Fibroblast of the aortic adventitia (primary cell): ENCODE measurements around the gene CCDC137. TPM values are rescaled to one million over a fixed set of nuclear protein-coding genes. Genes with fewer than 3 reads are reported as not detected.

ENCODE experiments used
- DNase-seq: peaks from one replicate; pipeline ENCODE4 v3.0.0-alpha.2; 2010; ENCODE audit warnings: low read depth
- H3K4me3 ChIP-seq: 2 replicates; pipeline ENCODE4 v1.5.1; 2011; ENCODE audit warnings: low read depth, mild to moderate bottlenecking, control low read depth, low read length, moderate library complexity
- CTCF ChIP-seq: IDR thresholded peaks from 2 replicates; pipeline ENCODE4 v1.5.1; 2011; ENCODE audit warnings: mild to moderate bottlenecking, low read length, control low read depth, inconsistent platforms; ENCODE audit not compliant: insufficient read depth
- total RNA-seq: library from RNA; depleted of rRNA; stranded (reverse); fragments of >200 nt; gene quantifications from 2 replicates; pipeline ENCODE4 v1.2.3, GENCODE V29; 2012; ENCODE audit warnings: low replicate concordance

CCDC137 gene
- total RNA-seq, 1 donor: 7.0 TPM

- no peak for DNase-seq
- no peak overlapping the region for H3K4me3 ChIP-seq
- no peak for TF ChIP-seq CTCF
These were observed 50.1 kb downstream of the CCDC137 start for GRCh38 chr17:81716674-81716996.

- H3K4me3 ChIP-seq: no peak overlapping the region
- DNase-seq: no peak
- no peak for TF ChIP-seq CTCF
These were observed 50.7 kb downstream of the CCDC137 start for GRCh38 chr17:81717049-81717765.

GRCh38 chr17:81717766-81718089 is 51.2 kb downstream of the CCDC137 start:
- no peak overlapping the region for H3K4me3 ChIP-seq
- DNase-seq: no peak
- TF ChIP-seq CTCF: no peak

- TF ChIP-seq CTCF: no peak
- no peak overlapping the region for H3K4me3 ChIP-seq
- DNase-seq: no peak
These were observed 53.1 kb downstream of the CCDC137 start for GRCh38 chr17:81719410-81720266.

- H3K4me3 ChIP-seq: no peak overlapping the region
- no peak for TF ChIP-seq CTCF
- DNase-seq: no peak
These were observed 53.9 kb downstream of the CCDC137 start for GRCh38 chr17:81720267-81721071.

GRCh38 chr17:81722184-81723120 is 55.9 kb downstream of the CCDC137 start:
- DNase-seq: peak; percentile 24
- no peak overlapping the region for H3K4me3 ChIP-seq
- no peak for TF ChIP-seq CTCF
